H9 (cell line): ENCODE measurements around the gene CHPF2. TPM values are rescaled to one million over a fixed set of nuclear protein-coding genes. Genes with fewer than 3 reads are reported as not detected.

Experiments
- DNase-seq: peaks from one replicate; pipeline ENCODE4 v3.0.0-alpha.2; 2017
- H2AFZ ChIP-seq: one replicate; pipeline ENCODE4 v1.6.1; 2013; ENCODE audit warnings: mild to moderate bottlenecking, low read length, control low read depth, moderate library complexity
- H2AK5ac ChIP-seq: 2 replicates; pipeline ENCODE4 v1.6.1; 2013; ENCODE audit warnings: low read length, control low read depth, mixed read lengths; ENCODE audit not compliant: insufficient read length
- H2BK120ac ChIP-seq: one replicate; pipeline ENCODE4 v1.6.1; 2013; ENCODE audit warnings: low read depth, mild to moderate bottlenecking, low read length, control low read depth, inconsistent platforms; ENCODE audit not compliant: poor library complexity, severe bottlenecking
- H2BK12ac ChIP-seq: 2 replicates; pipeline ENCODE4 v1.6.1; 2013; ENCODE audit warnings: low read length, control low read depth, mixed read lengths, low read depth; ENCODE audit not compliant: insufficient read length
- H2BK15ac ChIP-seq: 2 replicates; pipeline ENCODE4 v1.6.1; 2013; ENCODE audit warnings: low read depth, low read length, control low read depth
- H2BK20ac ChIP-seq: one replicate; pipeline ENCODE4 v1.6.1; 2013; ENCODE audit warnings: low read depth, mild to moderate bottlenecking, low read length, control low read depth, inconsistent platforms; ENCODE audit not compliant: poor library complexity, severe bottlenecking
- H2BK5ac ChIP-seq: 2 replicates; pipeline ENCODE4 v1.6.1; 2013; ENCODE audit warnings: low read length, control low read depth, mixed read lengths; ENCODE audit not compliant: insufficient read length
- H3K14ac ChIP-seq: 2 replicates; pipeline ENCODE4 v1.6.1; 2013; ENCODE audit warnings: low read length, control low read depth; ENCODE audit not compliant: insufficient read depth
- H3K18ac ChIP-seq: 2 replicates; pipeline ENCODE4 v1.6.1; 2013; ENCODE audit warnings: low read depth, mild to moderate bottlenecking, mixed read lengths, low read length, control low read depth; ENCODE audit not compliant: insufficient read length
- H3K23ac ChIP-seq: 2 replicates; pipeline ENCODE4 v1.6.1; 2013; ENCODE audit warnings: low read length, control low read depth, mixed read lengths, low read depth; ENCODE audit not compliant: insufficient read length
- H3K23me2 ChIP-seq: 2 replicates; pipeline ENCODE4 v1.6.1; 2013; ENCODE audit warnings: low read depth, mild to moderate bottlenecking, mixed read lengths, low read length, control low read depth; ENCODE audit not compliant: insufficient read length, poor library complexity, severe bottlenecking
- H3K27ac ChIP-seq: 2 replicates; pipeline ENCODE4 v1.5.1; 2013; ENCODE audit warnings: low read length, control low read depth, mixed read lengths, low read depth; ENCODE audit not compliant: insufficient read length
- H3K27me3 ChIP-seq: 2 replicates; pipeline ENCODE4 v1.6.1; 2013; ENCODE audit warnings: low read length, control low read depth, inconsistent platforms; ENCODE audit not compliant: insufficient read depth
- H3K4ac ChIP-seq: 2 replicates; pipeline ENCODE4 v1.6.1; 2013; ENCODE audit warnings: low read depth, mild to moderate bottlenecking, control low read depth, inconsistent platforms, low read length, moderate library complexity
- H3K4me1 ChIP-seq: 2 replicates; pipeline ENCODE4 v1.6.1; 2013; ENCODE audit warnings: low read length, control low read depth, inconsistent platforms; ENCODE audit not compliant: insufficient read depth
- H3K4me2 ChIP-seq: 2 replicates; pipeline ENCODE4 v1.6.1; 2013; ENCODE audit warnings: low read length, control low read depth, mixed read lengths; ENCODE audit not compliant: insufficient read length, insufficient read depth
- H3K56ac ChIP-seq: 2 replicates; pipeline ENCODE4 v1.6.1; 2013; ENCODE audit warnings: low read depth, mild to moderate bottlenecking, mixed read lengths, low read length, control low read depth; ENCODE audit not compliant: insufficient read length
- H3K79me1 ChIP-seq: 2 replicates; pipeline ENCODE4 v1.6.1; 2013; ENCODE audit warnings: low read depth, mild to moderate bottlenecking, moderate library complexity, low read length, control low read depth, inconsistent platforms; ENCODE audit not compliant: insufficient read depth, poor library complexity, severe bottlenecking
- H3K79me2 ChIP-seq: 2 replicates; pipeline ENCODE4 v1.6.1; 2013; ENCODE audit warnings: low read length, control low read depth, inconsistent platforms; ENCODE audit not compliant: insufficient read depth
- H3K9ac ChIP-seq: 2 replicates; pipeline ENCODE4 v1.6.1; 2013; ENCODE audit warnings: low read length, control low read depth, mixed read lengths; ENCODE audit not compliant: insufficient read length; ENCODE audit errors: extremely low read depth
- H3K9me3 ChIP-seq: one replicate; pipeline ENCODE4 v1.6.1; 2013; ENCODE audit warnings: low read depth, low read length, inconsistent platforms; ENCODE audit not compliant: control insufficient read depth
- H3T11ph ChIP-seq: one replicate; pipeline ENCODE4 v1.6.1; 2013; ENCODE audit warnings: mild to moderate bottlenecking, low read length, control low read depth, inconsistent platforms
- H4K20me1 ChIP-seq: one replicate; pipeline ENCODE4 v1.6.1; 2013; ENCODE audit not compliant: control insufficient read depth, insufficient read length, insufficient read depth
- H4K5ac ChIP-seq: 2 replicates; pipeline ENCODE4 v1.6.1; 2013; ENCODE audit warnings: low read depth, mild to moderate bottlenecking, mixed read lengths, low read length, control low read depth; ENCODE audit not compliant: insufficient read length
- H4K8ac ChIP-seq: replicated peaks from 2 replicates; pipeline ENCODE4 v1.6.1; 2013; ENCODE audit warnings: low read length, control low read depth, mixed read lengths, low read depth; ENCODE audit not compliant: insufficient read length
- H4K91ac ChIP-seq: 2 replicates; pipeline ENCODE4 v1.6.1; 2013; ENCODE audit warnings: low read depth, mild to moderate bottlenecking, moderate library complexity, mixed read lengths, low read length, control low read depth; ENCODE audit not compliant: insufficient read length
- H3K27ac Mint-ChIP-seq, 3 experiments: 2 replicates in 2 of 3; 3 replicates in 1 of 3; pipeline ENCODE4 v1.8.0; 2020 to 2021; ENCODE audit warnings: mixed read lengths in 3 of 3, mild to moderate bottlenecking in 1 of 3, moderate library complexity in 1 of 3
- H3K27me3 Mint-ChIP-seq: 2 replicates; pipeline ENCODE4 v1.8.0; 2021; ENCODE audit warnings: low read depth, mild to moderate bottlenecking, moderate library complexity, mixed read lengths
- H3K36me3 Mint-ChIP-seq, 3 experiments: 2 replicates in 2 of 3; 3 replicates in 1 of 3; pipeline ENCODE4 v1.8.0; 2020 to 2021; ENCODE audit warnings: low read depth in 3 of 3, mixed read lengths in 3 of 3; ENCODE audit not compliant: insufficient read depth in 1 of 3
- H3K4me1 Mint-ChIP-seq, 2 experiments: 2 replicates each; pipeline ENCODE4 v1.8.0; 2020; ENCODE audit warnings: mixed read lengths in 2 of 2
- H3K4me3 Mint-ChIP-seq, 2 experiments: 2 replicates in 1 of 2; 3 replicates in 1 of 2; pipeline ENCODE4 v1.8.0; 2020 to 2021; ENCODE audit warnings: mild to moderate bottlenecking in 2 of 2, mixed read lengths in 2 of 2, moderate library complexity in 1 of 2
- H3K9me3 Mint-ChIP-seq, 2 experiments: 2 replicates in 1 of 2; 3 replicates in 1 of 2; pipeline ENCODE4 v1.8.0; 2020; ENCODE audit warnings: mild to moderate bottlenecking in 2 of 2, mixed read lengths in 2 of 2, moderate library complexity in 1 of 2
- WGBS: extraction: QIAGEN DNeasy Blood & Tissue Kit; methylation state at CpG from one replicate; pipeline ENCODE4 v1.1.7; 2013; ENCODE audit warnings: missing lambda C conversion rate, low lambda C conversion rate, mixed read lengths; ENCODE audit not compliant: insufficient read length; ENCODE audit errors: extremely low coverage; 5-methylcytosine and 5-hydroxymethylcytosine counted together
- total RNA-seq: library from RNA; stranded (reverse); gene quantifications from 2 replicates; pipeline ENCODE4 v1.2.1, GENCODE V29; 2021
- TF ChIP-seq, protein P1 (sequence below): fragments of 200-600 bp; sonication (generic); conservative IDR thresholded peaks from 3 replicates; pipeline ENCODE4 v1.8.0; 2021; ENCODE audit warnings: antibody characterized with exemption, mild to moderate bottlenecking

CHPF2 gene
- total RNA-seq, 1 experiment from 2014 or later = 25.7 TPM

DNA sequence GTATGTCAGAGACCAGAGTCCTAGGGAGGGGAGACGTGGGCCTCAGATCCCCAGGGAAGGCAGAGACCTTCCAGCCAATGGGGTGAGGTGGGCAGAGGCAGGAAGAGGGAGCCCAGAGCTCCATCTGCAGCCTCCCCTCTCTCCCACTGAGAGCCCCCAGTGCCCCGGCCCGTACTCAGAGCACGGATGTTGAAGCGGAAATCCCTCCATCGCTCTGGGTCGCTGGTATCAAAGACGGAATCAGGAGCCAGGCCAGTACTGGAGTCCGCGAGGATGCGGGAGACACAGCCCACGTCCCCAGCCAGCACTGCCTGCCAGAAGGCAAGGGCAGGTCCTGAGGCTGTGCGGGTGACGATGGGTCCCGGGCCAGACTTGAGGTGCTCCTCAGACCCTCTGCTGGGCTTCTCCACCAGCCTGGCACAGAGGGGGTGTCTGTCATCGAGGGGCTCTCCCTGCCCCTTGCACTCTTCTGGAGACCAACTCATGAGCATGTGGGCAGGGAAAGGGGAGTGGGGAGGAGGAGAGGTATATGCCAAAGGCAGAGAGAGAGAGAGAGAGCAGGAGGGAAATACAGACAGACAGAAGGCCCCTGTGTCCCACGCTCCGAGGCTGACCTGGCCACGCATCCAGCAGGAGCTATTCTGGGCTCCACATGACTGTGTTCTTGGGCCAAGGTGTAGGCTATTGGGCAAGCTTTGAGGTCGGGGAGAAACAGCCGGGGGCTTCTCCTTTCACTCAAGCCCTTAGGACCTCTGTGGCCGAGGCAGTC is 45.5 kb upstream of the CHPF2 start, which contains the start of gene ASB10:
ASB10 (minus strand) TSS at position 611 of the 769 bp plus-strand sequence; CDS start at position 491, 120 bp downstream.
- no peak within 1 kb of the TSS for H3T11ph ChIP-seq
- no peaks in the 10 kb centered on the region for H3K79me1 ChIP-seq
- no peak within 1 kb of the TSS for H2BK120ac ChIP-seq
- H2BK15ac ChIP-seq = no peak within 1 kb of the TSS
- H4K20me1 ChIP-seq = no peaks in the 10 kb centered on the region
- H3K4me1 Mint-ChIP-seq = no peaks in the 10 kb centered on the region
- no peak within 1 kb of the TSS for H3K27ac ChIP-seq
- H4K5ac ChIP-seq = no peak within 1 kb of the TSS
- no peaks in the 10 kb centered on the region for H3K9me3 Mint-ChIP-seq
- H4K91ac ChIP-seq = no peak within 1 kb of the TSS
- H3K27me3 ChIP-seq = no peaks in the 10 kb centered on the region
- no peak within 1 kb of the TSS for H2AFZ ChIP-seq
- no peak within 1 kb of the TSS for H3K56ac ChIP-seq
- H3K4me3 Mint-ChIP-seq = no peak within 1 kb of the TSS
- no peak within 1 kb of the TSS for H3K4ac ChIP-seq
- H3K4me2 ChIP-seq = no peak within 1 kb of the TSS
- no peaks in the 10 kb centered on the region for H3K4me1 ChIP-seq
- H3K18ac ChIP-seq = no peak within 1 kb of the TSS
- no peak within 1 kb of the TSS for H3K23ac ChIP-seq
- H3K27ac Mint-ChIP-seq = peak within 1 kb of the TSS in 1 of 3 experiments; percentile 27; a peak in 1 of 7 replicates
- H3K14ac ChIP-seq = no peak within 1 kb of the TSS; the same call in 1 of the 2 replicates
- H2BK5ac ChIP-seq = no peak within 1 kb of the TSS
- no peak for DNase-seq
- H3K27me3 Mint-ChIP-seq = peaks cover 43% of the 10 kb centered on the region
- no peak within 1 kb of the TSS for H2BK12ac ChIP-seq
- H2BK20ac ChIP-seq = no peak within 1 kb of the TSS
- no peak within 1 kb of the TSS for H2AK5ac ChIP-seq
- no peaks in the 10 kb centered on the region; a peak in 2 of 7 replicates for H3K36me3 Mint-ChIP-seq
- TF ChIP-seq, protein P1, sequence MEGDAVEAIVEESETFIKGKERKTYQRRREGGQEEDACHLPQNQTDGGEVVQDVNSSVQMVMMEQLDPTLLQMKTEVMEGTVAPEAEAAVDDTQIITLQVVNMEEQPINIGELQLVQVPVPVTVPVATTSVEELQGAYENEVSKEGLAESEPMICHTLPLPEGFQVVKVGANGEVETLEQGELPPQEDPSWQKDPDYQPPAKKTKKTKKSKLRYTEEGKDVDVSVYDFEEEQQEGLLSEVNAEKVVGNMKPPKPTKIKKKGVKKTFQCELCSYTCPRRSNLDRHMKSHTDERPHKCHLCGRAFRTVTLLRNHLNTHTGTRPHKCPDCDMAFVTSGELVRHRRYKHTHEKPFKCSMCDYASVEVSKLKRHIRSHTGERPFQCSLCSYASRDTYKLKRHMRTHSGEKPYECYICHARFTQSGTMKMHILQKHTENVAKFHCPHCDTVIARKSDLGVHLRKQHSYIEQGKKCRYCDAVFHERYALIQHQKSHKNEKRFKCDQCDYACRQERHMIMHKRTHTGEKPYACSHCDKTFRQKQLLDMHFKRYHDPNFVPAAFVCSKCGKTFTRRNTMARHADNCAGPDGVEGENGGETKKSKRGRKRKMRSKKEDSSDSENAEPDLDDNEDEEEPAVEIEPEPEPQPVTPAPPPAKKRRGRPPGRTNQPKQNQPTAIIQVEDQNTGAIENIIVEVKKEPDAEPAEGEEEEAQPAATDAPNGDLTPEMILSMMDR = no peak
- H3K9ac ChIP-seq = no peak within 1 kb of the TSS
- no peaks in the 10 kb centered on the region for H3K23me2 ChIP-seq
- no peaks in the 10 kb centered on the region for H3K79me2 ChIP-seq
- WGBS = no CpG with 5 or more reads among the region's 22 CpGs
- no peaks in the 10 kb centered on the region for H3K9me3 ChIP-seq
- no peak within 1 kb of the TSS for H4K8ac ChIP-seq
